ENCODE measurements around the gene HEXIM2. TPM values are rescaled to one million over a fixed set of nuclear protein-coding genes. Genes with fewer than 3 reads are reported as not detected.
A peak's percentile ranks its signal among the peaks of the same experiment; 100 is the strongest.

The HEXIM2 gene
- total and polyA plus RNA-seq, 2 of the 13 experiments (the other 11 are each of a cell fraction or from before 2014, with no cell fraction given): 27.1 to 32.4 TPM

GRCh38 chr17:45129426-45129939, 32.2 kb upstream of the HEXIM2 start (continued):
- TF ChIP-seq ZBTB25 (CRISPR knock-in tag; IDR thresholded peaks at IDR 0.05) (peak; percentile 64; the same call in 1 of the 2 replicates), SOX13 (IDR thresholded peaks at IDR 0.05) (no peak), SOX13 (CRISPR knock-in tag; conservative IDR thresholded peaks at IDR 0.05 in 1 of 2, IDR thresholded peaks at IDR 0.05 in 1 of 2) (peak in 1 of 2 experiments; percentile 75; a peak in 2 of 4 replicates), TFDP2 (CRISPR knock-in tag; IDR thresholded peaks at IDR 0.05) (no peak), MZF1 (CRISPR knock-in tag; IDR thresholded peaks at IDR 0.05; ENCODE audit: borderline replicate concordance) (0 out of 2 replicates have a peak, but pooled peaks have one; percentile 50), MATR3 (CRISPR knock-in tag; IDR thresholded peaks at IDR 0.05) (no peak), ZNF891 (CRISPR knock-in tag; IDR thresholded peaks at IDR 0.05) (peak; percentile 27; the same call in 1 of the 2 replicates), HDAC2 (CRISPR knock-in tag; IDR thresholded peaks at IDR 0.05) (peak; percentile 54; the same call in 1 of the 2 replicates), ZNF263 (CRISPR knock-in tag; IDR thresholded peaks at IDR 0.05) (peak; percentile 98), SP140L (CRISPR knock-in tag; IDR thresholded peaks at IDR 0.05; ENCODE audit: borderline replicate concordance) (no peak), MAFF (IDR thresholded peaks at IDR 0.05; ENCODE audit: low read depth, low read length) (peak; percentile 60; the same call in 1 of the 2 replicates), TFDP1 (CRISPR knock-in tag; IDR thresholded peaks at IDR 0.05; ENCODE audit: borderline replicate concordance) (peak; percentile 70; the same call in 1 of the 2 replicates), FOXA3 (CRISPR knock-in tag; IDR thresholded peaks at IDR 0.05) (peak; percentile 65), ZNF549 (CRISPR knock-in tag; IDR thresholded peaks at IDR 0.05) (no peak), BORCS8-MEF2B (CRISPR knock-in tag; IDR thresholded peaks at IDR 0.05) (0 out of 2 replicates have a peak, but pooled peaks have one; percentile 5), ZSCAN9 (CRISPR knock-in tag; IDR thresholded peaks at IDR 0.05; ENCODE audit: borderline replicate concordance) (peak; percentile 86), SNRNP70 (IDR thresholded peaks at IDR 0.05; ENCODE audit: low read depth, low read length) (no peak), ZNF670 (CRISPR knock-in tag; IDR thresholded peaks at IDR 0.05; ENCODE audit: borderline replicate concordance) (no peak), ZNF143 (CRISPR knock-in tag; IDR thresholded peaks at IDR 0.05) (0 out of 2 replicates have a peak, but pooled peaks have one; percentile 16), ZNF280D (CRISPR knock-in tag; IDR thresholded peaks at IDR 0.05) (peak; percentile 64; the same call in 1 of the 2 replicates), MXI1 (IDR thresholded peaks at IDR 0.05; ENCODE audit: borderline replicate concordance, low read depth, low read length) (peak; percentile 73; the same call in 1 of the 3 replicates), XRCC5 (optimal IDR thresholded peaks at IDR 0.05; ENCODE audit: low read length) (peak; percentile 12), ASH2L (IDR thresholded peaks at IDR 0.05; ENCODE audit: insufficient read length, low read depth, low read length) (peak; percentile 43), SNAI1 (CRISPR knock-in tag; IDR thresholded peaks at IDR 0.05; ENCODE audit: borderline replicate concordance) (no peak), RAD51 (IDR thresholded peaks at IDR 0.05; ENCODE audit: borderline replicate concordance) (no peak)
